Heart left ventricle (tissue), 16 donors: ENCODE measurements around the gene COL6A2. TPM values are rescaled to one million over a fixed set of nuclear protein-coding genes. Genes with fewer than 3 reads are reported as not detected.

Source experiments
- ATAC-seq, 4 donors: fragments of 200-7000 bp; cut with Tn5 transposase; one replicate each; pipeline ENCODE4 v1.9.1; 2020 to 2022; ENCODE audit warnings: moderate library complexity in 4 of 4, mild to moderate bottlenecking in 3 of 4, moderate number of reproducible peaks in 1 of 4
- DNase-seq, 5 donors: peaks; one replicate each; pipeline ENCODE4 v3.0.0-alpha.2; 2020
- H3K27ac ChIP-seq, 12 donors: fragments of 200-600 bp; sonication (generic) in 4 of 12; one replicate each; pipeline versions ENCODE4 v1.5.0 to v1.8.0; 2016 to 2022; ENCODE audit warnings: mild to moderate bottlenecking in 2 of 12
- H3K27me3 ChIP-seq, 9 donors: fragments of 200-600 bp; sonication (generic) in 2 of 9; one replicate each; pipeline versions ENCODE4 v1.5.1 to v1.8.0; 2016 to 2022; ENCODE audit warnings: mild to moderate bottlenecking in 3 of 9
- H3K36me3 ChIP-seq, 9 donors: fragments of 200-600 bp; sonication (generic) in 2 of 9; one replicate each; pipeline versions ENCODE4 v1.5.0 to v1.8.0; 2018 to 2022; ENCODE audit warnings: mild to moderate bottlenecking in 2 of 9
- H3K4me1 ChIP-seq, 12 donors: fragments of 200-600 bp; sonication (generic) in 4 of 12; one replicate each; pipeline versions ENCODE4 v1.5.0 to v1.8.0; 2016 to 2022; ENCODE audit warnings: mild to moderate bottlenecking in 3 of 12
- H3K4me3 ChIP-seq, 12 donors: fragments of 200-600 bp; sonication (generic) in 4 of 12; one replicate each; pipeline versions ENCODE4 v1.5.0 to v1.8.0; 2017 to 2022; ENCODE audit warnings: mild to moderate bottlenecking in 9 of 12, moderate library complexity in 4 of 12
- H3K9me3 ChIP-seq, 12 donors: fragments of 200-600 bp; sonication (generic) in 4 of 12; one replicate each; pipeline versions ENCODE4 v1.5.0 to v1.8.0; 2016 to 2022; ENCODE audit warnings: mild to moderate bottlenecking in 1 of 12
- CTCF ChIP-seq, 12 donors: fragments of 200-600 bp; sonication (generic) in 4 of 12; IDR thresholded peaks; one replicate each; pipeline versions ENCODE4 v1.5.0 to v1.8.0; 2018 to 2022; ENCODE audit warnings: antibody characterized with exemption in 12 of 12, mild to moderate bottlenecking in 5 of 12
- POLR2A ChIP-seq, 2 donors: fragments of 450-650 bp; IDR thresholded peaks; one replicate each; pipeline ENCODE4 v1.6.1; 2017; ENCODE audit warnings: antibody characterized with exemption in 2 of 2, mild to moderate bottlenecking in 2 of 2, moderate library complexity in 2 of 2
- WGBS, 4 donors: extraction: QIAGEN DNeasy Blood & Tissue Kit in 2 of 4; methylation state at CpG; one replicate each; pipeline versions ENCODE4 v1.1.5 to v1.1.7; 2013 to 2018; 5-methylcytosine and 5-hydroxymethylcytosine counted together
- intact Hi-C, 10 donors: fragments of 100-400 bp; cut with DNase I; formaldehyde crosslinking; loops; one replicate each; pipeline versions ENCODE4 v1.11.1 to v1.14.2; 2022
- polyA plus RNA-seq, 2 donors: library from polyadenylated mRNA; stranded (reverse); fragments of 200-250 nt; gene quantifications; one replicate each; pipeline ENCODE4 v1.2.3, GENCODE V29; 2013
- total RNA-seq, 9 donors: library from RNA; depleted of rRNA in 2 of 9; stranded (reverse); fragments of >200 nt in 2 of 9; fragmentation: NEBNext Ultra II Directional in 3 of 9; extraction: Animal tissue kit (Norgen Biotek cat#: 25700) in 3 of 9; gene quantifications; one replicate each; pipeline versions ENCODE4 v1.1.0 to v1.2.4, GENCODE V29; 2016 to 2023
- donor health status: ischemic (EF 13 %, LVEDD 7.1; RV severe dilation, severe dysfunction).
- donor health status: healthy with polysubstance abuse.
- donor health status: DM: no; HTN: yes; CAD: no.
- donor health status: DM: no; HTN: no; CAD: no.
- donor health status: ischemic (EF 25% LVEDD 6.9; RV normal size, moderate dysfunction).
- donor health status: ischemic (EF 25% LVEDD 5.7; RV mildly dilated, moderate dysfunction).
- donor health status: healthy.
- donor health status: DM: yes; HTN: yes; CAD: no.
- donor health status: ischemic (EF 35%, LVEDD 5.7; RV mildly dilated, moderate dysfunction).
- donor health status: nonischemic (EF 11% LVEDD 7.7; RV severe dilation, severe dysfunction).
- donor health status: DM: yes; HTN: yes; CAD: no.
- donor health status: PGD.
- donor health status: ischemic (EF 29% LVEDD 5.4; RV normal size, mild dysfunction).
- donor health status: nonischemic (EF 23%, LVEDD 6.1; RV moderate dilation, normal function).

COL6A2 gene
- total and polyA plus RNA-seq, 11 donors = 118 to 484 (median 158) TPM

GRCh38 chr21:46125846-46126301 is 28.0 kb downstream of the COL6A2 start:
- WGBS, 4 donors = 81 to 93% (median 89%) methylated on average over 39 to 47 of the region's 47 CpGs
- no peak for ATAC-seq
- Histone ChIP-seq H3K4me1 (peaks cover 0 to 18% (median 5%) of the 10 kb centered on the region in 12 donors), H3K4me3 (no peak overlapping the region), H3K36me3 (peaks cover 0 to 68% (median 40%) of the 10 kb centered on the region in 9 donors), H3K27ac (no peak overlapping the region), H3K27me3 (no peaks in the 10 kb centered on the region), H3K9me3 (no peaks in the 10 kb centered on the region)
- DNase-seq = peak in 4 of 5 donors; percentile 4 to 57 (median 21)
- intact Hi-C loops = no loop called here
- no peak for TF ChIP-seq POLR2A (IDR thresholded peaks at IDR 0.05)
- TF ChIP-seq CTCF (IDR thresholded peaks at IDR 0.05) = no peak

DNA sequence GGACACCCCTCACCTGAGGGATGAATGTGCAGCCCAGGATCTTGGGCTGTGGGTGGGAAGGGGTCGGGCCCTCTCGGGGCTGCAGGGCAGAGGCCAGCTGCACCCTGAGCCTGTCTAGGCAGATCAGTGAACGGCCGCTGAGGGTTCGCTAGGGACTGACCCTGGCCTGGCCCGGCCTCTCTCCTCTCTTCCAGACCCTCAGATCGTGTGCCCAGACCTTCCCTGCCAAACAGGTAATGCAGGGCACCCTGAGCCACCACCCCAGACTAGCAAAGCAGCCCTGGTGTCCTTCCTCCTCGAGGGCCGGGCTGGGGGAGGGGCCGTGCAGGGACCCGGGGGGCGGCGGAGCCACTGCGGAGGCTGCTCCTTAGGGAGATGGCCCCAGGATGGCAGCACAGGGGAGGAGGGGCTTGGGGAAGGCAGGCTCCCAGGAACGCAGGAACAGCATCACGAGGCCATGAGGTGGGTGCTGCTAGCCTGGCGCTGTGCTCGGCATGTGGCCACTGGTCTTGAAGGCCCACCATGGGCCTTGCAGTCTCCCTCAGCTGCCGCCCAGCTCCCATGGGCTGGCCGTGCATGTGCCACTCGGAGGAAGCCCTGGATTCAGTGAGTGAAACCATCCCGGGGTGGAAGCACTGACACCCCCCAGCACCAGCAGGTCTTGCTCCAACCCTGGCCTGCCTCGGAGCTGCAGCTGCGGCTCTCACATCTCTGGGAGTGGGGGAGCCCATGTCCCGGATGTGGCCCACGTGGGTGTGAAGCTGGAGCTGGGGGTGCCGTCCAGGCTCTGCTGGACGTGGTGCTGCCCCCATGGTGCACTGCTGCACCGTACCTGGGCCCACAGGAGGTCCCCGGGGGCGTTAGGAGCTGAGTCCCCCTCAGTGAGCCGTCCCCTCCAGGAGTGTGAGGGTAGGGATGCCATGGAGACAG is 28.7 kb downstream of the COL6A2 start:
- H3K4me1 ChIP-seq = peaks cover 0 to 18% (median 5%) of the 10 kb centered on the region in 12 donors
- peaks cover 0 to 61% (median 33%) of the 10 kb centered on the region in 9 donors for H3K36me3 ChIP-seq
- H3K27ac ChIP-seq = no peak overlapping the region
- H3K9me3 ChIP-seq = no peaks in the 10 kb centered on the region
- DNase-seq (peak; percentile 7 to 51 (median 25)), ATAC-seq (no peak)
- no peak overlapping the region for H3K4me3 ChIP-seq
- TF ChIP-seq CTCF (IDR thresholded peaks at IDR 0.05) (no peak), POLR2A (IDR thresholded peaks at IDR 0.05) (no peak)
- 83 to 90% (median 88%) methylated on average over 14 to 32 of the region's 32 CpGs for WGBS, 4 donors
- intact Hi-C loops = no loop called here
- H3K27me3 ChIP-seq = no peaks in the 10 kb centered on the region

DNA sequence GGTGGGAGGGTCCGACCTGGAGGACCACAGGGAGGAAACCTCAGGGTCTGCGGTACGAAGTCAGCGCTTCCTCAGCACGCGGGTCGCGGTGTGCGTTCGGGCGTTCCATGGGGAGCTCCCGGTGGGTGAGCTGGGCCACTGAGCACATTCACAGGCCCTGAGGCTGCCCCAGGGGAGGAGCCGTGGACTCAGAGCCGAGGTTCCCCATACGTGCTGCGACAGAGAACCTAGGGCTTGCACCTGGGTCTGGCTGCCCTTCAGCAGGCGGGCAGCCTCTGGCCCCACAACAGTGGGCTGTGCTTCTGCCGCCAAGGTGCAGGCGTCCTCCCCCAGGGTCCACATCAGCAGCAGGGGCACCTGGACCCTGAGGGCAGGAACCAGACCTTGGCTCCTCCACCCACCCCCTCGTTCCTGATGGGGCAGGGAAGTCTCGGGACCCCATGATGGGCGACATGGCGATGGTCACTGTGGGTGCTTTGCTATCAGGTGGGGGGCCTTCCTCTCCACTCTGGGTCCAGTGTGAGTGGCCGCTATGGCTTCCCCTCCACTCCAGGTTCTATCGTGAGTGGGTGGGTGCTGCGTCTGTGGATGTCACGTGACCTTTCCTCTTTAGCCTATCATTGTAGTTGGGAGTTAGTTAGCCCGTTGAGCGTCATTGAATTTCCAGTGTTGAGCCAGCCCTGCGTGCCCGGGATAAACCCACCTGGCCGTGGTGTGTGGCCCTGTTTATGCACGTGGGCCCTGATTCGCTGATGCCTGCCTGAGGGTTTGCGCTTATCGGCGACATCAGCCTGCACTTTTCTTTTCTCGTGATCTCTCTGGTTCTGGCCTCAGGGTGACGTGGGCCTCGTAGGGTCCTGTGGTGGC is 29.6 kb downstream of the COL6A2 start:
- H3K36me3 ChIP-seq = peaks cover 0 to 52% (median 24%) of the 10 kb centered on the region in 9 donors

More for the DNA sequence above, 29.6 kb downstream of the COL6A2 start:
- ATAC-seq (no peak), DNase-seq (peak in 4 of 5 donors; percentile 18 to 60 (median 25))
- TF ChIP-seq POLR2A (IDR thresholded peaks at IDR 0.05) = no peak
- TF ChIP-seq CTCF (IDR thresholded peaks at IDR 0.05) = no peak
- Histone ChIP-seq H3K27ac (peak overlapping the region; percentile 20 to 87 (median 75)), H3K4me3 (no peak overlapping the region), H3K9me3 (no peaks in the 10 kb centered on the region), H3K4me1 (peaks cover 0 to 18% (median 5%) of the 10 kb centered on the region in 12 donors), H3K27me3 (no peaks in the 10 kb centered on the region)
- 90 to 94% (median 92%) methylated on average over 29 to 40 of the region's 40 CpGs for WGBS, 4 donors
- intact Hi-C loops = loop anchor here in 1 of 10 donors (2.0 kb wide), 1 partner anchor 17 kb away; no protein-coding TSS in a partner anchor
